WTC11 (cell line): Measurements from ENCODE around the gene EFEMP2. TPM values are rescaled to one million over a fixed set of nuclear protein-coding genes. Genes with fewer than 3 reads are reported as not detected.
A peak's percentile ranks its signal among the peaks of the same experiment; 100 is the strongest.

Source experiments
- AFF4 ChIP-seq: sonication (generic); formaldehyde crosslinking; IDR thresholded peaks from 2 replicates; pipeline ENCODE4 v1.8.1; 2023; ENCODE audit warnings: mild to moderate bottlenecking, missing genetic modification reagents, borderline replicate concordance
- AR ChIP-seq: fragments of 250-450 bp; sonication (Bioruptor Pico); IDR thresholded peaks from 2 replicates; pipeline ENCODE4 v1.9.0; 2021; ENCODE audit warnings: mild to moderate bottlenecking
- ATF1 ChIP-seq: sonication (generic); formaldehyde crosslinking; IDR thresholded peaks from 2 replicates; pipeline ENCODE4 v1.8.1; 2023; ENCODE audit warnings: mild to moderate bottlenecking, moderate library complexity, missing genetic modification reagents
- CREB1 ChIP-seq: sonication (generic); formaldehyde crosslinking; IDR thresholded peaks from 2 replicates; pipeline ENCODE4 v1.8.0; 2023; ENCODE audit warnings: mild to moderate bottlenecking, missing genetic modification reagents
- ERG ChIP-seq: fragments of 250-450 bp; sonication (Bioruptor Pico); IDR thresholded peaks from 2 replicates; pipeline ENCODE4 v1.8.0; 2021; ENCODE audit warnings: mild to moderate bottlenecking
- ESRRA ChIP-seq: sonication (generic); formaldehyde crosslinking; IDR thresholded peaks from 2 replicates; pipeline ENCODE4 v1.8.1; 2022; ENCODE audit warnings: mild to moderate bottlenecking, missing genetic modification reagents, borderline replicate concordance
- ETV6 ChIP-seq: sonication (generic); formaldehyde crosslinking; IDR thresholded peaks from 2 replicates; pipeline ENCODE4 v1.8.1; 2022; ENCODE audit warnings: mild to moderate bottlenecking, missing genetic modification reagents
- NR2C2 ChIP-seq: sonication (generic); formaldehyde crosslinking; IDR thresholded peaks from 2 replicates; pipeline ENCODE4 v1.8.0; 2022; ENCODE audit warnings: mild to moderate bottlenecking, missing genetic modification reagents
- PRDM15 ChIP-seq: sonication (generic); formaldehyde crosslinking; IDR thresholded peaks from 2 replicates; pipeline ENCODE4 v1.8.0; 2022; ENCODE audit warnings: missing genetic modification reagents
- PRRX2 ChIP-seq: fragments of 250-450 bp; sonication (Bioruptor Pico); IDR thresholded peaks from 2 replicates; pipeline ENCODE4 v1.8.0; 2021; ENCODE audit warnings: mild to moderate bottlenecking
- RORB ChIP-seq: fragments of 250-450 bp; sonication (Bioruptor Pico); IDR thresholded peaks from 2 replicates; pipeline ENCODE4 v1.9.0; 2021; ENCODE audit warnings: mild to moderate bottlenecking
- STAT6 ChIP-seq: sonication (generic); formaldehyde crosslinking; conservative IDR thresholded peaks from 2 replicates; pipeline ENCODE4 v1.8.1; 2023; ENCODE audit warnings: mild to moderate bottlenecking, low read depth, missing genetic modification reagents, moderate library complexity
- ZNF138 ChIP-seq: sonication (generic); formaldehyde crosslinking; conservative IDR thresholded peaks from 2 replicates; pipeline ENCODE4 v1.8.1; 2022; ENCODE audit warnings: mild to moderate bottlenecking, moderate library complexity, missing genetic modification reagents
- ZNF281 ChIP-seq: sonication (generic); formaldehyde crosslinking; IDR thresholded peaks from 2 replicates; pipeline ENCODE4 v1.8.0; 2023; ENCODE audit warnings: mild to moderate bottlenecking, missing genetic modification reagents
- ZNF512 ChIP-seq: sonication (generic); formaldehyde crosslinking; IDR thresholded peaks from 2 replicates; pipeline ENCODE4 v1.8.1; 2022; ENCODE audit warnings: missing genetic modification reagents, borderline replicate concordance
- ZNF671 ChIP-seq: fragments of 250-450 bp; sonication (Bioruptor Pico); IDR thresholded peaks from 2 replicates; pipeline ENCODE4 v1.8.0; 2021; ENCODE audit warnings: mild to moderate bottlenecking
- ZSCAN18 ChIP-seq: fragments of 250-450 bp; sonication (Bioruptor Pico); IDR thresholded peaks from 2 replicates; pipeline ENCODE4 v2.1.2; 2022; ENCODE audit warnings: mild to moderate bottlenecking, moderate library complexity
- total RNA-seq: library from RNA; stranded (reverse); gene quantifications from 3 replicates; pipeline ENCODE4 v1.2.3, GENCODE V29; 2021

EFEMP2 gene
- total RNA-seq, 1 experiment from 2014 or later = 14.2 TPM

- no peak for TF ChIP-seq ZSCAN18 (CRISPR knock-in tag)
- no peak for TF ChIP-seq CREB1 (CRISPR knock-in tag)
- no peak for TF ChIP-seq PRRX2 (CRISPR knock-in tag)
- peak; percentile 81; the same call in 1 of the 2 replicates for TF ChIP-seq ZNF281 (CRISPR knock-in tag)
- TF ChIP-seq ZNF512 (CRISPR knock-in tag) = no peak
- peak; percentile 88 for TF ChIP-seq ETV6 (CRISPR knock-in tag)
- TF ChIP-seq RORB (CRISPR knock-in tag) = no peak
- no peak for TF ChIP-seq PRDM15 (CRISPR knock-in tag)
- no peak for TF ChIP-seq AR (CRISPR knock-in tag)
- TF ChIP-seq NR2C2 = peak; percentile 53; the same call in 1 of the 2 replicates
- 0 out of 2 replicates have a peak, but pooled peaks have one; percentile 34 for TF ChIP-seq ESRRA (CRISPR knock-in tag)
- TF ChIP-seq AFF4 (CRISPR knock-in tag) = no peak
- TF ChIP-seq STAT6 (CRISPR knock-in tag) = no peak; the same call in 1 of the 2 replicates
- TF ChIP-seq ATF1 (CRISPR knock-in tag) = no peak
- TF ChIP-seq ERG (CRISPR knock-in tag) = no peak
- TF ChIP-seq ZNF138 = peak; percentile 55; the same call in 1 of the 2 replicates
- TF ChIP-seq ZNF671 (CRISPR knock-in tag) = no peak
These were observed 39.1 kb downstream of the EFEMP2 start, which contains the start of gene SNX32 (continued) for GRCh38 chr11:65833297-65834030.
